Transverse colon (tissue), 4 donors: ENCODE measurements around the gene EXT2.

Source experiments
- CTCF ChIP-seq, 5 experiments: fragments of 200-600 bp in 3 of 5; fragments of 450-650 bp in 2 of 5; sonication (generic) in 3 of 5; IDR thresholded peaks; 1 replicate in 2 of 5; 2 replicates in 3 of 5; pipeline ENCODE4 v1.5.1; 2016 to 2017; ENCODE audit warnings: antibody characterized with exemption in 5 of 5, inconsistent platforms in 3 of 5, mild to moderate bottlenecking in 2 of 5, moderate library complexity in 1 of 5
- EP300 ChIP-seq: sonication (generic); formaldehyde crosslinking; IDR thresholded peaks from one replicate; pipeline ENCODE4 v1.6.1; 2017; ENCODE audit warnings: antibody characterized with exemption, low read depth
- POLR2A ChIP-seq: fragments of 450-650 bp; IDR thresholded peaks from one replicate; pipeline ENCODE4 v1.6.1; 2016; ENCODE audit warnings: antibody characterized with exemption, mild to moderate bottlenecking, moderate library complexity
- POLR2AphosphoS5 ChIP-seq, 3 donors: sonication (generic); formaldehyde crosslinking; IDR thresholded peaks; one replicate each; pipeline ENCODE4 v1.6.1; 2016; ENCODE audit warnings: antibody characterized with exemption in 3 of 3

- TF ChIP-seq CTCF (IDR thresholded peaks at IDR 0.05) = no peak
- no peak for TF ChIP-seq POLR2A
- no peak for TF ChIP-seq POLR2AphosphoS5 (IDR thresholded peaks at IDR 0.05)
- TF ChIP-seq EP300 = no peak
Observed at GRCh38 chr11:44145011-44145775, 49.7 kb downstream of the EXT2 start.
